HG03558 (cell line): ENCODE data around the gene MAVS.

ENCODE experiments used
- ATAC-seq: cut with Tn5 transposase; IDR thresholded peaks from one replicate; pipeline ENCODE4 v1.9.1; 2021; ENCODE audit warnings: moderate number of reproducible peaks; ENCODE audit not compliant: unreplicated experiment; ENCODE audit errors: extremely low read depth

The MAVS gene

GRCh38 chr20:3846378-3846739 is 275 bp upstream of the MAVS start:
- ATAC-seq, result no peak

GRCh38 chr20:3847429-3847940 is 851 bp downstream of the MAVS start:
- no peak for ATAC-seq

- ATAC-seq, result no peak
Observed at GRCh38 chr20:3848565-3848964, 1.9 kb downstream of the MAVS start.

- ATAC-seq, result no peak
Observed at GRCh38 chr20:3854462-3854871, 7.8 kb downstream of the MAVS start.

- no peak for ATAC-seq
Observed at GRCh38 chr20:3857405-3857804, 10.8 kb downstream of the MAVS start.

GRCh38 chr20:3858689-3859088 is 12.1 kb downstream of the MAVS start:
- no peak for ATAC-seq

GRCh38 chr20:3861191-3861590 is 14.6 kb downstream of the MAVS start:
- ATAC-seq, result no peak

GRCh38 chr20:3862333-3862732 is 15.7 kb downstream of the MAVS start:
- ATAC-seq, result no peak

GRCh38 chr20:3863317-3863716 is 16.7 kb downstream of the MAVS start:
- no peak for ATAC-seq

- no peak for ATAC-seq
Observed at GRCh38 chr20:3864518-3864917, 17.9 kb downstream of the MAVS start.

GRCh38 chr20:3865152-3865886 is 18.7 kb downstream of the MAVS start:
- no peak for ATAC-seq

- no peak for ATAC-seq
Observed at GRCh38 chr20:3865887-3866407, 19.3 kb downstream of the MAVS start.

GRCh38 chr20:3866464-3866863 is 19.8 kb downstream of the MAVS start:
- ATAC-seq, result no peak

GRCh38 chr20:3867802-3868201 is 21.2 kb downstream of the MAVS start:
- no peak for ATAC-seq

- ATAC-seq, result no peak
Observed at GRCh38 chr20:3869839-3870634, 23.4 kb downstream of the MAVS start.

GRCh38 chr20:3871550-3872265 is 25.1 kb downstream of the MAVS start:
- no peak for ATAC-seq

- ATAC-seq, result no peak
Observed at GRCh38 chr20:3873507-3873906, 26.9 kb downstream of the MAVS start.

GRCh38 chr20:3874194-3874844 is 27.7 kb downstream of the MAVS start:
- no peak for ATAC-seq

GRCh38 chr20:3875378-3875974 is 28.8 kb downstream of the MAVS start:
- ATAC-seq, result no peak

GRCh38 chr20:3876000-3876399 is 29.4 kb downstream of the MAVS start:
- no peak for ATAC-seq
